ENCODE data around the gene PXDN. TPM values are rescaled to one million over a fixed set of nuclear protein-coding genes. Genes with fewer than 3 reads are reported as not detected.

Gene PXDN
- total and polyA plus RNA-seq, 9 of the 15 experiments (the other 6 are each of a cell fraction or from before 2014, with no cell fraction given), result 0.49 TPM; not detected in 8

- DNase-seq (ENCODE audit: extremely low read depth in 1 of 4, low spot score in 3 of 4) (no peak), FAIRE-seq (no peak), ATAC-seq (no peak)
- Histone ChIP-seq H3K9ac (ENCODE audit: insufficient read depth in 1 of 2, low read depth in 2 of 2, low read length in 2 of 2) (no peak overlapping the region), H3K79me2 (ENCODE audit: control insufficient read depth, insufficient read depth, low read length) (no peaks in the 10 kb centered on the region), H4K20me1 (replicated peaks; ENCODE audit: control insufficient read depth, insufficient read depth, low read length) (no peaks in the 10 kb centered on the region), H3K36me3 (ENCODE audit: control insufficient read depth, insufficient read depth, low read length) (no peaks in the 10 kb centered on the region), H3K4me1 (replicated peaks in 1 of 2; ENCODE audit: control insufficient read depth in 2 of 2, insufficient read depth in 2 of 2, low read length in 2 of 2) (no peaks in the 10 kb centered on the region), H2AFZ (ENCODE audit: low read depth, low read length) (no peak overlapping the region), H3K4me3 (no peak overlapping the region), H3K9me3 (replicated peaks; ENCODE audit: control insufficient read depth, insufficient read depth, low read depth, low read length) (no peaks in the 10 kb centered on the region), H3K27ac (ENCODE audit: extremely low read depth, low read depth, low read length) (no peak overlapping the region), H3K9me1 (ENCODE audit: control insufficient read depth, insufficient read depth, low read length) (no peaks in the 10 kb centered on the region), H3K27me3 (ENCODE audit: control insufficient read depth in 2 of 2, insufficient read depth in 2 of 2, low read length in 2 of 2) (peaks cover 0 to 47% of the 10 kb centered on the region in 2 experiments; a peak in 2 of 5 replicates), H3K4me2 (ENCODE audit: insufficient read depth, low read length) (no peak overlapping the region)
- in situ Hi-C loops (cut with MboI), result no loop called here
- POLR2A ChIA-PET, result no interaction called here
- intact Hi-C loops (cut with micrococcal nuclease), result no loop called here
- no TSS peak for BruUV-seq (replicated peaks)
- CTCF ChIA-PET (ENCODE audit: low intra/inter-chr PET ratio), result interaction anchor here (0.6 kb wide), 1 partner anchor 392 kb away, joined by 3 read pairs; no protein-coding TSS in a partner anchor
- WGBS (ENCODE audit: insufficient coverage, low coverage, missing lambda C conversion rate), result 0% methylated on average over 8 of the region's 10 CpGs
- TF ChIP-seq ATF2 (CRISPR knock-in tag; IDR thresholded peaks at IDR 0.05) (no peak), DNMT1 (IDR thresholded peaks at IDR 0.05) (no peak), KDM2B (CRISPR knock-in tag; IDR thresholded peaks at IDR 0.05) (no peak), CEBPG (CRISPR knock-in tag; IDR thresholded peaks at IDR 0.05) (no peak), CEBPG (tag; conservative IDR thresholded peaks at IDR 0.05 in 1 of 2, IDR thresholded peaks at IDR 0.05 in 1 of 2) (no peak), MEIS2 (IDR thresholded peaks at IDR 0.05; ENCODE audit: partially characterized antibody) (no peak), ZNF134 (CRISPR knock-in tag; conservative IDR thresholded peaks at IDR 0.05) (no peak), GTF2E2 (tag; IDR thresholded peaks at IDR 0.05) (no peak), GATAD2A (IDR thresholded peaks at IDR 0.05) (no peak), DMBX1 (CRISPR knock-in tag; IDR thresholded peaks at IDR 0.05; ENCODE audit: borderline replicate concordance) (no peak), SREBF2 (CRISPR knock-in tag; IDR thresholded peaks at IDR 0.05) (no peak), ZC3H4 (CRISPR knock-in tag; IDR thresholded peaks at IDR 0.05; ENCODE audit: borderline replicate concordance) (no peak), KLF13 (tag; IDR thresholded peaks at IDR 0.05; ENCODE audit: borderline replicate concordance, low read depth) (no peak)
- TF ChIP-seq, protein P1, sequence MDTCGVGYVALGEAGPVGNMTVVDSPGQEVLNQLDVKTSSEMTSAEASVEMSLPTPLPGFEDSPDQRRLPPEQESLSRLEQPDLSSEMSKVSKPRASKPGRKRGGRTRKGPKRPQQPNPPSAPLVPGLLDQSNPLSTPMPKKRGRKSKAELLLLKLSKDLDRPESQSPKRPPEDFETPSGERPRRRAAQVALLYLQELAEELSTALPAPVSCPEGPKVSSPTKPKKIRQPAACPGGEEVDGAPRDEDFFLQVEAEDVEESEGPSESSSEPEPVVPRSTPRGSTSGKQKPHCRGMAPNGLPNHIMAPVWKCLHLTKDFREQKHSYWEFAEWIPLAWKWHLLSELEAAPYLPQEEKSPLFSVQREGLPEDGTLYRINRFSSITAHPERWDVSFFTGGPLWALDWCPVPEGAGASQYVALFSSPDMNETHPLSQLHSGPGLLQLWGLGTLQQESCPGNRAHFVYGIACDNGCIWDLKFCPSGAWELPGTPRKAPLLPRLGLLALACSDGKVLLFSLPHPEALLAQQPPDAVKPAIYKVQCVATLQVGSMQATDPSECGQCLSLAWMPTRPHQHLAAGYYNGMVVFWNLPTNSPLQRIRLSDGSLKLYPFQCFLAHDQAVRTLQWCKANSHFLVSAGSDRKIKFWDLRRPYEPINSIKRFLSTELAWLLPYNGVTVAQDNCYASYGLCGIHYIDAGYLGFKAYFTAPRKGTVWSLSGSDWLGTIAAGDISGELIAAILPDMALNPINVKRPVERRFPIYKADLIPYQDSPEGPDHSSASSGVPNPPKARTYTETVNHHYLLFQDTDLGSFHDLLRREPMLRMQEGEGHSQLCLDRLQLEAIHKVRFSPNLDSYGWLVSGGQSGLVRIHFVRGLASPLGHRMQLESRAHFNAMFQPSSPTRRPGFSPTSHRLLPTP (IDR thresholded peaks at IDR 0.05; ENCODE audit: borderline replicate concordance, extremely low read depth, insufficient read length), result no peak
- TF ChIP-seq, protein P2, sequence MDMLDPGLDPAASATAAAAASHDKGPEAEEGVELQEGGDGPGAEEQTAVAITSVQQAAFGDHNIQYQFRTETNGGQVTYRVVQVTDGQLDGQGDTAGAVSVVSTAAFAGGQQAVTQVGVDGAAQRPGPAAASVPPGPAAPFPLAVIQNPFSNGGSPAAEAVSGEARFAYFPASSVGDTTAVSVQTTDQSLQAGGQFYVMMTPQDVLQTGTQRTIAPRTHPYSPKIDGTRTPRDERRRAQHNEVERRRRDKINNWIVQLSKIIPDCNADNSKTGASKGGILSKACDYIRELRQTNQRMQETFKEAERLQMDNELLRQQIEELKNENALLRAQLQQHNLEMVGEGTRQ (CRISPR knock-in tag; IDR thresholded peaks at IDR 0.05), result no peak
Measured at GRCh38 chr2:1713839-1714236, 30.5 kb downstream of the PXDN start.

Data from K562 (cell line).